A673 (cell line): ENCODE data around the gene BGN.

Experiments
- CTCF ChIP-seq: fragments of 300-800, 200-600 bp; sonication (generic); conservative IDR thresholded peaks from 2 replicates; pipeline ENCODE4 v1.5.1; 2017; ENCODE audit warnings: low read depth, mild to moderate bottlenecking, antibody characterized with exemption, low read length, moderate library complexity, mixed read lengths
- EZH2 ChIP-seq: fragments of 200-600 bp; sonication (generic); IDR thresholded peaks from 2 replicates; pipeline ENCODE4 v1.6.1; 2017; ENCODE audit warnings: borderline replicate concordance, low read depth, mild to moderate bottlenecking, mixed read lengths, antibody characterized with exemption, low read length; ENCODE audit not compliant: poor library complexity, severe bottlenecking

GRCh38 chrX:153502131-153502530 is 7.4 kb downstream of the BGN start:
- TF ChIP-seq CTCF (no peak), EZH2 (no peak)
